Retinal pigment epithelial cell (primary cell): Measurements from ENCODE around the gene ZFPM1.
A peak's percentile ranks its signal among the peaks of the same experiment; 100 is the strongest.

ENCODE experiments used
- DNase-seq: peaks from one replicate; pipeline ENCODE4 v3.0.0-alpha.2; 2010; ENCODE audit warnings: low read depth
- H3K4me3 ChIP-seq: 2 replicates; pipeline ENCODE4 v1.5.1; 2011; ENCODE audit warnings: mild to moderate bottlenecking, low read length, control low read depth, moderate library complexity
- TF ChIP-seq, protein P1 (sequence below): conservative IDR thresholded peaks from 2 replicates; pipeline ENCODE4 v1.5.1; 2011; ENCODE audit warnings: low read depth, low read length, control low read depth, inconsistent platforms

ZFPM1 gene

DNA sequence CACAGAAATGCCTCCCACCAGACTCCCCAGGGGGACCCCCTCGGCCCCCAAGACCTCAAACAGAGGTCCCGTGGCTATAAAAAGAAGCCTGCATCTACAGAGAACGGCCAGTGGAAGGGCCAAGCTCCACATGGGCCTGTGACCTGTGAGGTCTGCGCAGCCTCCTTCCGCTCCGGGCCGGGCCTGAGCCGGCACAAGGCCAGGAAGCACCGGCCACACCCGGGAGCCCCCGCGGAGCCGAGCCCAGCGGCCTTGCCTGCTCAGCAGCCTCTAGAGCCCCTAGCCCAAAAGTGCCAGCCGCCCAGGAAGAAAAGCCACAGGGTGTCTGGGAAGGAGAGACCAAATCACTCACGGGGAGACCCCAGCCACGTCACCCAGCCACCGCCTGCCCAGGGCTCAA lies 18.3 kb upstream of the ZFPM1 start:
- TF ChIP-seq, protein P1, sequence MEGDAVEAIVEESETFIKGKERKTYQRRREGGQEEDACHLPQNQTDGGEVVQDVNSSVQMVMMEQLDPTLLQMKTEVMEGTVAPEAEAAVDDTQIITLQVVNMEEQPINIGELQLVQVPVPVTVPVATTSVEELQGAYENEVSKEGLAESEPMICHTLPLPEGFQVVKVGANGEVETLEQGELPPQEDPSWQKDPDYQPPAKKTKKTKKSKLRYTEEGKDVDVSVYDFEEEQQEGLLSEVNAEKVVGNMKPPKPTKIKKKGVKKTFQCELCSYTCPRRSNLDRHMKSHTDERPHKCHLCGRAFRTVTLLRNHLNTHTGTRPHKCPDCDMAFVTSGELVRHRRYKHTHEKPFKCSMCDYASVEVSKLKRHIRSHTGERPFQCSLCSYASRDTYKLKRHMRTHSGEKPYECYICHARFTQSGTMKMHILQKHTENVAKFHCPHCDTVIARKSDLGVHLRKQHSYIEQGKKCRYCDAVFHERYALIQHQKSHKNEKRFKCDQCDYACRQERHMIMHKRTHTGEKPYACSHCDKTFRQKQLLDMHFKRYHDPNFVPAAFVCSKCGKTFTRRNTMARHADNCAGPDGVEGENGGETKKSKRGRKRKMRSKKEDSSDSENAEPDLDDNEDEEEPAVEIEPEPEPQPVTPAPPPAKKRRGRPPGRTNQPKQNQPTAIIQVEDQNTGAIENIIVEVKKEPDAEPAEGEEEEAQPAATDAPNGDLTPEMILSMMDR: no peak
- DNase-seq: no peak

DNA sequence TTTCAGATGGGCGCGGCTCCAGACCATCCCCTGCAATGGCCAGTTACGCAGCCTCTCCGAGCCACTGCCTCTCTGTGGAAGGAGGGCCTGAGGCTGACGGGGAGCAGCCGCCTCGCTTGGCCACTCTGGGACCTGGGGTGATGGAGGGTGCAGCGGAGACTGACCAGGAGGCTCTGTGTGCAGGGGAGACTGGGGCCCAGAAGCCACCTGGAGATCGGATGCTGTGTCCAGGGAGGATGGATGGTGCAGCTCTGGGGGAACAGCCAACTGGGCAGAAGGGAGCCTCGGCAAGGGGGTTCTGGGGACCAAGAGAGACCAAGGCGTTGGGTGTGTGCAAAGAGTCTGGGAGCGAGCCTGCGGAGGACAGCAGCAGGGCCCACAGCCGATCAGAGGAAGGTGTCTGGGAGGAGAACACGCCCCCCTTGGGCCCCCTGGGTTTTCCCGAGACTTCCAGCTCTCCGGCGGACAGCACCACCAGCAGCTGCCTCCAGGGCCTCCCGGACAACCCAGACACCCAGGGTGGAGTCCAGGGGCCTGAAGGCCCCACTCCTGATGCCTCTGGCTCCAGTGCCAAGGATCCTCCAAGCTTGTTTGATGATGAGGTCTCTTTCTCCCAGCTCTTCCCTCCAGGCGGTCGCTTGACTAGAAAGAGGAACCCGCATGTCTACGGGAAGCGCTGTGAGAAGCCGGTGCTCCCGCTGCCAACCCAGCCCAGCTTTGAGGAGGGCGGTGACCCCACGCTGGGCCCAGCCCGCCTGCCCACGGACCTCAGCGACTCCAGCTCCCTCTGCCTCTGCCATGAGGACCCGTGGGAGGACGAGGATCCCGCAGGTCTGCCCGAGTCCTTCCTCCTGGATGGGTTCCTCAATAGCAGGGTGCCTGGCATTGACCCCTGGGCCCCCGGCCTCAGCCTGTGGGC lies 17.4 kb upstream of the ZFPM1 start:
- DNase-seq: no peak
- no peak overlapping the region for H3K4me3 ChIP-seq
- TF ChIP-seq, protein P1: no peak

More for the DNA sequence above, 18.3 kb upstream of the ZFPM1 start:
- no peak overlapping the region for H3K4me3 ChIP-seq

DNA sequence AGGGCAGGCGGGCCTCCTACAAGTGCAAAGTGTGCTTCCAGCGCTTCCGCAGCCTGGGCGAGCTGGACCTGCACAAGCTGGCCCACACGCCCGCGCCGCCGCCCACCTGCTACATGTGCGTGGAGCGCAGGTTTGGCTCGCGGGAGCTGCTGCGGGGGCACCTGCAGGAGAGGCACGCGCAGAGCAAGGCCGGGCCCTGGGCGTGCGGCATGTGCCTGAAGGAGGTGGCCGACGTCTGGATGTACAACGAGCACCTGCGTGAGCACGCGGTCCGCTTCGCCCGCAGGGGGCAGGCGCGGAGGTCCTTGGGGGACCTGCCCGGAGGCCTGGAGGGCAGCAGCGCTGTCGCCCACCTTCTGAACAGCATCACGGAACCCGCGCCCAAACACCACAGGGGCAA lies 16.3 kb upstream of the ZFPM1 start:
- TF ChIP-seq, protein P1: no peak
- no peak overlapping the region for H3K4me3 ChIP-seq
- no peak for DNase-seq

DNA sequence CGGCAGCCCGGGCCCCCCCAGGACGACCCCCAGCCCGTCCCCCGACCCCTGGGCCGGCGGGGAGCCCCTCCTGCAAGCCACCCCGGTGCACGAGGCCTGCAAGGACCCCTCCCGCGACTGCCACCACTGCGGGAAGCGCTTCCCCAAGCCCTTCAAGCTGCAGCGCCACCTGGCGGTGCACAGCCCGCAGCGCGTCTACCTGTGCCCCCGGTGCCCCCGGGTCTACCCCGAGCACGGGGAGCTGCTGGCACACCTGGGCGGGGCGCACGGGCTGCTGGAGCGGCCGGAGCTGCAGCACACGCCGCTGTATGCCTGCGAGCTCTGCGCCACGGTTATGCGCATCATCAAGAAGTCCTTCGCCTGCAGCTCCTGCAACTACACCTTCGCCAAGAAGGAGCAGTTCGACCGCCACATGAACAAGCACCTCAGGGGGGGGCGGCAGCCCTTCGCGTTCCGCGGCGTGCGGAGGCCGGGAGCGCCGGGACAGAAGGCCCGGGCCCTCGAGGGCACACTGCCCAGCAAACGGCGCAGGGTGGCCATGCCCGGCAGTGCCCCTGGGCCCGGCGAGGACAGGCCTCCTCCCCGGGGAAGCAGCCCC lies 15.6 kb upstream of the ZFPM1 start:
- no peak overlapping the region for H3K4me3 ChIP-seq
- TF ChIP-seq, protein P1: peak; percentile 82
- no peak for DNase-seq

DNA sequence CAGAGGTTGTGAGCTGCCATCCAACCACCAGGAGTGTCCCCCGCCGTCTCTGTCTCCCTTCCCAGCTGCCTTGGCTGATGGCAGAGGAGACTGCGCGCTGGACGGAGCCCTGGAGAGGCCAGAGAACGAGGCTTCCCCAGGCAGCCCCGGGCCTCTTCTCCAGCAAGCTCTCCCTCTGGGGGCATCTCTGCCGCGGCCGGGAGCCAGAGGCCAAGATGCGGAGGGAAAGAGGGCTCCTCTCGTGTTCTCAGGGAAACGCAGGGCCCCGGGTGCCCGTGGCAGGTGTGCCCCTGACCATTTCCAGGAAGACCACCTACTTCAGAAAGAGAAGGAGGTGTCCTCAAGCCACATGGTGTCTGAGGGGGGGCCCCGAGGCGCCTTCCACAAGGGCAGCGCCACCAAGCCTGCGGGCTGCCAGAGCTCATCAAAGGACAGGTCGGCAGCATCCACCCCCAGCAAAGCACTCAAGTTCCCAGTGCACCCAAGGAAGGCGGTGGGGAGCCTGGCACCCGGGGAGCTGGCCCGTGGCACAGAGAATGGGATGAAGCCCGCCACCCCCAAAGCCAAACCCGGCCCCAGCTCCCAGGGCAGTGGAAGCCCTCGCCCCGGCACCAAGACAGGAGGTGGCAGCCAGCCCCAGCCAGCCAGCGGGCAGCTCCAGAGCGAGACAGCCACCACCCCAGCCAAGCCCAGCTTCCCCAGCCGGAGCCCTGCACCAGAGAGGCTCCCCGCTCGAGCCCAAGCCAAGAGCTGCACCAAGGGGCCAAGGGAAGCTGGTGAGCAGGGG lies 14.8 kb upstream of the ZFPM1 start:
- TF ChIP-seq, protein P1: no peak
- no peak for DNase-seq
- no peak overlapping the region for H3K4me3 ChIP-seq

DNA sequence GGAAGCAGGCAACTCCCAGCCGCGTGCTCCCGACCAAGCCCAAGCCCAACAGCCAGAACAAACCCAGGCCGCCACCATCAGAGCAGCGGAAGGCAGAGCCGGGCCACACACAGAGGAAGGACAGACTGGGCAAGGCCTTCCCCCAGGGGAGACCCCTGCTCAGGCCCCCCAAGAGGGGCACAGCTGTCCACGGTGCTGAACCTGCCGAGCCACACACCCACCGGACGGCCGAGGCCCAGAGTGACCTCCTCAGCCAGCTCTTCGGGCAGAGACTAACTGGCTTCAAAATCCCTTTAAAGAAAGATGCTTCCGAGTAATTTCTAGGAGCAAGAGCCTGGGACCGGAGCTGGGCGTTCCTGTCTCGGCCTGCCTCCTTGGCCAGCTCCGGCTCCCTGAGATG lies 14.1 kb upstream of the ZFPM1 start:
- no peak for DNase-seq
- TF ChIP-seq, protein P1: no peak
- no peak overlapping the region for H3K4me3 ChIP-seq
